Body of pancreas (tissue), 4 donors: ENCODE results near the gene MAD1L1.

Source experiments
- CTCF ChIP-seq, 7 experiments: fragments of 450-650 bp in 4 of 7; fragments of 200-600 bp in 3 of 7; sonication (generic) in 3 of 7; IDR thresholded peaks; one replicate each; pipeline ENCODE4 v1.5.1; 2016 to 2019; ENCODE audit warnings: antibody characterized with exemption in 7 of 7
- POLR2A ChIP-seq, 3 donors: fragments of 450-650 bp; IDR thresholded peaks; one replicate each; pipeline ENCODE4 v1.6.1; 2016; ENCODE audit warnings: antibody characterized with exemption in 3 of 3, mild to moderate bottlenecking in 2 of 3

GRCh38 chr7:2071133-2071832 is 161.5 kb downstream of the MAD1L1 start:
- TF ChIP-seq CTCF (IDR thresholded peaks at IDR 0.05), result no peak
- TF ChIP-seq POLR2A (IDR thresholded peaks at IDR 0.05), result no peak
